OCI-LY1 (cell line): ENCODE measurements around the gene CELSR2.

Source experiments
- EZH2 ChIP-seq: fragments of 200-600 bp; sonication (generic), shearing (Covaris generic); IDR thresholded peaks from 2 replicates; pipeline ENCODE4 v1.8.0; 2017; ENCODE audit warnings: borderline replicate concordance, mixed run types, mild to moderate bottlenecking, antibody characterized with exemption, low read length, moderate library complexity, mixed read lengths
- TF ChIP-seq, protein P1 (sequence below): fragments of 200-600 bp; sonication (generic), shearing (Covaris generic); IDR thresholded peaks from 2 replicates; pipeline ENCODE4 v1.5.1; 2017; ENCODE audit warnings: mild to moderate bottlenecking, antibody characterized with exemption, low read length, moderate library complexity, mixed read lengths

DNA sequence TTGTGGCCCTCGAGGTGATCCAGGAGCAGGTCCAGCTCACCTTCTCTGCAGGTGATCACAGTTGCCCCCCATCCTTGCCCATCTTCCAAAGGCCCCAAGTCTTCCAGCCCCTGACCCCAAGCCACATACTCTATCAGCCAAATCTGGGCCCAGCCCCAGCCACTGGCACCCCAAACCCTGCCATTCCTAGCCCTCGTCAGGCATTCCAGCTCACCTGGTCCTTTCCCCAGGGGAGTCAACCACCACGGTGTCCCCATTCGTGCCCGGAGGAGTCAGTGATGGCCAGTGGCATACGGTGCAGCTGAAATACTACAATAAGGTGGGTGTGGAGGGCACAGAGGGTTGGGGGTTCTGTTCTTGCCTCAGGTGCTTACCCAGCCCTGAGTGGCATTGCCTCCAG lies 12.2 kb downstream of the CELSR2 start:
- TF ChIP-seq, protein P1, sequence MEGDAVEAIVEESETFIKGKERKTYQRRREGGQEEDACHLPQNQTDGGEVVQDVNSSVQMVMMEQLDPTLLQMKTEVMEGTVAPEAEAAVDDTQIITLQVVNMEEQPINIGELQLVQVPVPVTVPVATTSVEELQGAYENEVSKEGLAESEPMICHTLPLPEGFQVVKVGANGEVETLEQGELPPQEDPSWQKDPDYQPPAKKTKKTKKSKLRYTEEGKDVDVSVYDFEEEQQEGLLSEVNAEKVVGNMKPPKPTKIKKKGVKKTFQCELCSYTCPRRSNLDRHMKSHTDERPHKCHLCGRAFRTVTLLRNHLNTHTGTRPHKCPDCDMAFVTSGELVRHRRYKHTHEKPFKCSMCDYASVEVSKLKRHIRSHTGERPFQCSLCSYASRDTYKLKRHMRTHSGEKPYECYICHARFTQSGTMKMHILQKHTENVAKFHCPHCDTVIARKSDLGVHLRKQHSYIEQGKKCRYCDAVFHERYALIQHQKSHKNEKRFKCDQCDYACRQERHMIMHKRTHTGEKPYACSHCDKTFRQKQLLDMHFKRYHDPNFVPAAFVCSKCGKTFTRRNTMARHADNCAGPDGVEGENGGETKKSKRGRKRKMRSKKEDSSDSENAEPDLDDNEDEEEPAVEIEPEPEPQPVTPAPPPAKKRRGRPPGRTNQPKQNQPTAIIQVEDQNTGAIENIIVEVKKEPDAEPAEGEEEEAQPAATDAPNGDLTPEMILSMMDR = no peak
- TF ChIP-seq EZH2 = no peak
